ENCODE measurements around the gene KIR3DL3.
"Not testable (repeated sequence)": the region's sequence is repeated elsewhere in the genome, so short reads cannot be mapped to it uniquely, and the experiment has no call there.

Gene KIR3DL3

DNA sequence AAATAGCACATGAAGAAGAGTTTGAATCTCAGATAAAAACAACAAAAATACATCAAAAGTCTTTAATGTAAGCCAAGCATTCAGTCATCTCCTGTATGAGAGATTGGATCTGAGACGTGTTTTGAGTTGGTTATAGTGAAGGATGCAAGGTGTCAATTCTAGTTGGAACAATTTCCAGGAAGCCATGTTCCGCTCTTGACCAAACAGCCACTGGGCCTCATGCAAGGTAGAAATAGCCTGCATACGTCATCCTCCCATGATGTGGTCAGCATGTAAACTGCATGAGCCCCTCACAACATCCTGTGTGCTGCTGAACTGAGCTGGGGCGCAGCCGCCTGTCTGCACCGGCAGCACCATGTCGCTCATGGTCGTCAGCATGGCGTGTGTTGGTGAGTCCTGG lies at the start of gene KIR3DL3:
TSS of gene KIR3DL3 (plus strand) at position 301 of the 400 bp plus-strand sequence. CDS start at position 356, 55 bp downstream.
- no peak for DNase-seq

DNA sequence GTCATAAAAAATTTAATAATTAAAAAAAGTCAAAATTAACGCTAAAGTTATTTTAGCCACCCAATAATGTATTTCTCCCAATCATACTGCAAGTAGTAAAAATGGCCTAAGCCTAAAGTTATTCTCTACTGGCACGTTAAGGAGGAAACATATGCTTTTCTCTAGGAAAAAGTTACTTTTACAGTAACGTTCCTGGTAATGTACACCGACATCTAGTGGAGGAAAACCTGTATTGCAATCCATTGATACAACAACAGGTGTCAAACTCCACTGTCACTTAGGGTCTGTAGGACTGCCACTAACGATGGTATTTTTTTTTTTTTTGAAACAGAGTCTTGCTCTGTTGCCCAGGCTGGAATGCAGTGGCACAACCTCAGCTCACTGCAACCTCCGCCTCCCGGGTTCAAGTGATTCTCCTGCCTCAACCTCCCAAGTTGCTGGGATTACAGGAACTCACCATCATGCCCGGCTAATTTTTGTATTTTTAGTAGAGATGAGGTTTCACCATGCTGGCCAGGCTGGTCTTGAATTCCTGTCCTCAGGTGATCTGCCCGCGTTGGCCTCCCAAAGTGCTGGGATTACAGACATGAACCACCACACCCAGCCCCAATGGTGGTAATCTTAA lies 47.9 kb upstream of the KIR3DL3 start:
- not testable (repeated sequence) for DNase-seq

DNA sequence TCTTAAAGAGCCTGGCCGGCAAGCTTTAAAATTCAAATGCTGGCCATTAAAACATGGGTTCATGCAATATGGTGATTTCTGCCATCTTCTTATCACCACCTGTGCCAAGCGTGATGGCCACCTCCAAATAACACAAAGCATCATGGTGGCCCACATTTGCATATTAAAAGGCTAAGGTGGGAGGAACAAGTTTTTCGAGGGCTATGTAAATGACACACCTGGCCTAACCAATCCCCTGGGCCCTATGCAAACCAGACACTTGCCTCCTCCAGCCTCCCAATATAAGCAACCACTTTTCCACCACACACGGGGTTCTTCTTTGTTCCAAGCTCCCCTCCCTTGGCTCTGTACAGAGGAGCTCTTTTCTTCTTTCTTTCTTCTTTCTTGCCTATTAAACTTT lies 47.0 kb upstream of the KIR3DL3 start:
- DNase-seq: no peak

GRCh38 chr19:54681596-54681995 lies 42.6 kb upstream of the KIR3DL3 start:
- not testable (repeated sequence) for DNase-seq

- no peak for DNase-seq
Observed at GRCh38 chr19:54682306-54682856, 41.9 kb upstream of the KIR3DL3 start.

- DNase-seq: no peak
Observed at GRCh38 chr19:54684527-54684926, 39.7 kb upstream of the KIR3DL3 start.

GRCh38 chr19:54691582-54692297 lies 32.5 kb upstream of the KIR3DL3 start:
- DNase-seq: no peak

DNA sequence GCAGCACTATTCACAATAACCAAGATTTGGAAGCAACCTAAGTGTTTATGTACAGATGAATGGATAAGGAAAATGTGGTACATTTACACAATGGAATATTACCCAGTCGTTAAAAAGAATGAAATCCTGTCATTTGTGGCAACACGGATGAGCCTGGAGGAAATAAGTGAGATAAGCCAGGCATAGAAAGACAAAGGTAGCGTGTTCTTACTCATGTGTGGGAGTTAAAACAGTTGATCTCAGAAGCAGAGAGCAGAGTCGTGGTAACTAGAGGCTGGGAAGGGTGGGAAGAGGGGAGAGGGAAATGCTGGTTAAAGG lies 32.0 kb upstream of the KIR3DL3 start:
- DNase-seq: no peak

DNA sequence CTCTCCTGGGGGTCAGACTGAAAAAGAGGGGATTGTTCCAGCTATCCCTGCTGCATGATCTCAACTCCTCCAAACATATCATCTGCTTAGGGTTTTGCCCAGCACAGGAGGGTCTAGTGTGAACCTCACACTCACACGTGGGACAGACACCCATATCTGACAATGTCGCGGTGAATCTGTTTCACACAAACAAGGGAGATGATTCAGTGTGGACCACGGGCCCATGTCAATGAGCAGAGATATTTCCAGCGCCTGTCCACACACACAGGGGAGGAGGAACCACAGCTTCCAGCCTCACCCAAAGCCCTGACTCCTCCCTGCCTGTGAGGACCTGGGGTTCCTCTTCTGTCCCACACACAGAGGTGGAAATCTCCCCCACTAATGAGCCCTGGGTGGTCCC lies 29.6 kb upstream of the KIR3DL3 start:
- DNase-seq: no peak

- DNase-seq: no peak
Observed at GRCh38 chr19:54696117-54696548, 28.1 kb upstream of the KIR3DL3 start.

- no peak for DNase-seq
Observed at GRCh38 chr19:54696766-54697165, 27.5 kb upstream of the KIR3DL3 start.

GRCh38 chr19:54697716-54698115 lies 26.5 kb upstream of the KIR3DL3 start:
- not testable (repeated sequence) for DNase-seq

- no peak for DNase-seq
Observed at GRCh38 chr19:54704928-54705327, 19.3 kb upstream of the KIR3DL3 start.

GRCh38 chr19:54707962-54708361 lies 16.3 kb upstream of the KIR3DL3 start:
- no peak for DNase-seq

- no peak for DNase-seq
Observed at GRCh38 chr19:54708781-54709180, 15.5 kb upstream of the KIR3DL3 start.

GRCh38 chr19:54709212-54709948 lies 14.9 kb upstream of the KIR3DL3 start:
- DNase-seq: no peak

DNA sequence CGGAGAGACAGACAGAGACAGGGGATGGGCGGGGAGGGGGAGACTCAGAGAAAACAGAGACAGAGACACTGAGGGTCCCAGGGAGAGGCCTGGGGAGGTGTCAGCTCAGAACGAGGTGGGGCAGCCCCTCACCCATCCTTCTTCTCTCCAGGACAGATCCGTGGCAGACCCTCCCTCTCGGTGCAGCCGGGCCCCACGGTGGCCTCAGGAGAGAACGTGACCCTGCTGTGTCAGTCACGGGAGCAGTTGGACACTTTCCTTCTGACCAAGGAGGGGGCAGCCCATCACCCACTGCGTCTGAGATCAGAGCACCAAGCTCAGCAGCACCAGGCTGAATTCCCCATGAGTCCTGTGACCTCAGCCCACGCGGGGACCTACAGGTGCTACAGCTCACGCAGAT lies 14.3 kb upstream of the KIR3DL3 start:
- DNase-seq: not testable (repeated sequence)

- DNase-seq: no peak
Observed at GRCh38 chr19:54724644-54725043, 402 bp downstream of the KIR3DL3 start.

DNA sequence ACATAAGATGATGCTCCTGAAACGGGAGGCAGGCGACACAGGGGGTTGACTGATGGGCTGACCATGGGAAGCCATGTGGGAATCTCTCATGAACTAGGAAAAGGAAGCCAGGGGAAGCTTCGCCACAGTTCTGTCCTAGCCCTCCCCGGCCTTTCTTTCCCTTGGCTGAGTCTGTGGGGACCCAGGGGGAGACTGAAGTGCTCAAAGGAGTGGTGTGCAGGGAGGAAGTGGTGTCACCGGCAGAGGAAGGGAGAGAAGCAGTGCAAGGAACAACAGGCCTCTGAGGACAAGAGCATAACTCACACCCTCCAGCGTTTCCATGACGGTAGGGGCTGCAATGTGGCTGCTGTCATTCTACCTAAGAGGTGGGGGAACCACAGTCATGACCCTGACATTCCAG lies 1.1 kb downstream of the KIR3DL3 start:
- DNase-seq: no peak

- DNase-seq: no peak
Observed at GRCh38 chr19:54727562-54727961, 3.3 kb downstream of the KIR3DL3 start.

DNA sequence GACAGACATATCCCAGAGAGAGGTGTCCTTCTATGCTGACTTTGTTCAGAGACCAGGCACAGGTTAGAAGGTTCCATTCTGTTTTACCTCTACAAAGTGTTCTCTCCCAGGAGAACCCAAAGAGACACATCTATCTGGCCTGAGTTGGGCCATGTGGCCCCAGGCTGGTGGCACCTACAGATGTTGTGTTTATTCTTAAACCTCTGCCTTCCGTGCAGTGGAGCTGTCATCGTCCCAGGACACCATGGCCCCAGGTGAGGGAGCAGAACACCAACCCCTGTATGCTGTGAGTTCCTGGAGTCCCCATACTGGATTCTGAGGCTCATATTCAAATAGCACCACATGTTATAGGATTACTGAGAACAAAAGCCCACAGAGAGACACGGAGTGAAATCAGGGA lies 3.9 kb downstream of the KIR3DL3 start:
- DNase-seq: no peak

- DNase-seq: no peak
Observed at GRCh38 chr19:54729416-54730188, 5.4 kb downstream of the KIR3DL3 start.

GRCh38 chr19:54731191-54731590 lies 6.9 kb downstream of the KIR3DL3 start:
- DNase-seq: no peak
